CD4-positive, alpha-beta T cell treated with Interferon alpha-2 for 1 hour (primary cell): Measurements from ENCODE around the gene TAB2.

Experiments
- DNase-seq, 2 donors: peaks; one replicate each; pipeline ENCODE4 v3.0.0-alpha.2; 2020 to 2022

Gene TAB2

DNA sequence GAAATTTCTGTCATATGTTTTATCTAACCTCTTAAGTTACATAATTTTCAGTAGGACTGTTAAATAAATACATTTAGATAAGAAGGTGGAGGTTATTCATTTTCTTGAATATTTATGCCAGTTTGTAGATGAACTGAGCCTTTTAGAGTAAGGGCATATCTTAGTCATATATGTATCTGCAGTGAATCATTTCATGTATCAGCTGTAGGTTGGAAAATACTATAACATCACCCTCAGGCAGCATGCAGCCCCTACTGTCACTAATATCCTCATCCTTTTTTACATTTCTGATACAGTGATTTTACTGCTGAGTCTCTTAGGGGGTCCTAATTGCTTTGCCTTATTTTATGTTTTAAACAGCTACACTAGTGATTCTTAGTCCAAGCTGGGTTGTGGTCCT, 63.0 kb downstream of the TAB2 start:
- no peak for DNase-seq

GRCh38 chr6:149383371-149383770, 65.9 kb downstream of the TAB2 start:
- DNase-seq = no peak

GRCh38 chr6:149384464-149384863, 67.0 kb downstream of the TAB2 start:
- no peak for DNase-seq

- peak in 1 of 2 donors; percentile 13 for DNase-seq
Measured at GRCh38 chr6:149385998-149386646, 68.6 kb downstream of the TAB2 start.

DNA sequence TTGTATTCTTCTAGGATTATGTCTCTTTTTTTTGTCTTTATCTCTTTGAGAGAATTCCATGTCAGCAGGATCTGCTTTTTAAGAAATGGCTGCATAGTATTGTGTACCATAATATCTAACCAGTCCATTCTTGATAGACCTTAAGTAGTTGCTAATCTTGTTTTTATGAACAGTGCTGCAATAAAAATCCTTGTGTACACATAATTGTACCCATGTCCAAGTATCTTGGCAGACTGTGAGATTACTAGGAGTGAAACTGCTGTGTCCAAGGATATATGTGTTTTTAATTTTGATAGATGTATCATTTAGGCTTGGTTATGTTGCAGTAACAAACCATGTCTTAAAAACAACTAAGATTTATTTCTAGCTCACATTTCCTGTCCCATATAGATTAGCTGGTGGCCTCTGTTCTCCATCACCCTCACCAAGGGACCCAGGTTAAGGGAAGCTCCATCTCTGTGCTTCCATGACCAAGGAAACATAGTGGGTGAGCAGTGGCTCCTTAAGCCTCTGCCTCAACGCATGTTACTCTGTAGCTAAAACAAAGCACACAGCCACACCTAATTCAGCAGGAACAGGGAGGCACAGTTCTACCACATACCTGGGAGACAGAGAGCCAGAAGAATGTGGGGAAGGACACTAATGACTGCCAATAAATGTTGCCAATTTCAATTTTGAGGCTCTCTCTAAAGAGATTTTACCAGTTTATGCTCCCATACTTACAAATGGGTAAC, 70.4 kb downstream of the TAB2 start:
- DNase-seq = no peak

GRCh38 chr6:149389509-149390297, 72.2 kb downstream of the TAB2 start:
- no peak for DNase-seq

GRCh38 chr6:149392093-149392492, 74.6 kb downstream of the TAB2 start:
- no peak for DNase-seq

DNA sequence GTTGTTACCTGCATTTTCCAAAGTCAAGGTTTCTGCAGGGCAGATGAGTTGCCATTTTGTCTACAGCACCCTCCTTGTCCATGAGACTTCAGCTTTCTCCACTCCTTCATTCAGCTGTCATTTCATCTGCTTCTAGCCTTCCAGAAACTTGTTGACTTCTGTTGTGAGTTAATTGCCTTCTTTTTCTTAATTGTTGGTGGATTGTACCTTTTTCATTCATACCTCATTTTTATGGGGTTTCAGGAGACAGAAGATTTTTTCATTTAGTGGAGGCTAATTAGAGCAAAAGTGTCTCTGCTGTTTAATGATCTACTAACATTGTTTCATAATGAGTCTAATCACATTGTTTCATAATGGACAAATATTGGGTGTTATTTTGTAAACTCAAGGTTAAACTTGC, 75.0 kb downstream of the TAB2 start:
- DNase-seq = no peak

DNA sequence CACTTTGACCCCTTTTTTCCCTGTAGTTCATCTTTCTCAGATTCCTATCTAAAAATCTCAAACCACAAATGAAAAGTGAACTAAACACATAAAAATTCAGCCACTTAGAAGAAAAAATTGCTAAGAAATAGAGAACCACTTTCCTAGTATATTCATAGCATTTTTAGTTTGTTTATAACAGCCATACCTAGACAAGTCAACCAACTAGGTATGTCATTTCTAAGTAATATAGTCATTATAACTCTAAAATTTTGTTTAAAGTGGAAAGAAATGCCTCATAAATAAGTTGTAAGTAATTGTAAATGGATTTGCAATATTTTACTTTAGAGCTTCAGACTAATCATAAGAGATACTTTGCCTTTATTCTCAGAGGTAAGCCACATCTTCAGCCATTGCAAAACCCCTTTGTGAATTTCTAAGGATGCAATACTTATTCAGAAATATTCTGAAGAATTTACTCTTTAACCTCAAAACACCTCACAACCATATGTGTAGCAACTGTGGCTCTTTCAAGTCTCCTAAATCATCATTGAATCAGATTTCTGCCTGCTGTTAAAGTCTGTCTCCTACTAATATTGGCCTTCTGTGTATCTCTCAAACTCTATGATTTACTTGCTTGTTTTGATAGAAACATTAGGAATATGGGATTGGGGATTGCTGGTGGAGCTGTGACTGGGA, 75.6 kb downstream of the TAB2 start:
- no peak for DNase-seq

DNA sequence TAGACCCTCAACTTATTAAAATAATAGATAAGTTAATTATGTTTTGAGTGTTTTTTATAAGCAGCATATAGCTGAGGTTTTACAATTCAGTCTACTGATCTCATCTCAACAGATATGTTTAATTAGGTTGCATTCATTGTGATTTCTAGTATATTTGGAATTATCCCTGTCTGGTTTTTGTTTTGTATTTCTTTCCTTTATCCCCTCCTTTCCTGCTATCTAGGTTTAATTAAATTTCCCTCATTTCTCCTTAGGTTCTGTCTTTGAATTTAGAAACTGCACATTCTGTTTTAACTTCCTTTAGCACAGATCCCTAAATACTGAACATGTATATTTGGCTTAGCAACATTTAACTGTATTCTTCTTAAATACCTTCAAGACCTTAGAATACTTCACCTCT, 77.7 kb downstream of the TAB2 start:
- DNase-seq = no peak

DNA sequence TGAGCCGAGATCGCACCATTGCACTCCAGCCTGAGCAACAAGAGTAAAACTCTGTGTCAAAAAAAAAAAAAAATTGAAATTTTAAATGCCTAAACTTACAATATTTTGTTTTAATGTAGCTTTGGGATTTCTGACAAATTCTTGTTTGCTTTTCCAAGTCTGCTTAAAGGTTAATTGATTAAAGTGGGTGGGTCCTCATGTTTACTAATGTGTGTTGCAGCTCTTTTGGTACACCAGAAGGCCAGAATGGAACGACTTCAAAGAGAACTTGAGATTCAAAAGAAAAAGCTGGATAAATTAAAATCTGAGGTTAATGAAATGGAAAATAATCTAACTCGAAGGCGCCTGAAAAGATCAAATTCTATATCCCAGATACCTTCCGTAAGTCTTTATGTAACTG, 79.9 kb downstream of the TAB2 start:
- DNase-seq = no peak

GRCh38 chr6:149400050-149400449, 82.5 kb downstream of the TAB2 start, which contains the start of gene SUMO4:
Gene SUMO4 (plus strand): TSS chr6:149400262. CDS start chr6:149400392, 130 bp downstream.
- DNase-seq = no peak

DNA sequence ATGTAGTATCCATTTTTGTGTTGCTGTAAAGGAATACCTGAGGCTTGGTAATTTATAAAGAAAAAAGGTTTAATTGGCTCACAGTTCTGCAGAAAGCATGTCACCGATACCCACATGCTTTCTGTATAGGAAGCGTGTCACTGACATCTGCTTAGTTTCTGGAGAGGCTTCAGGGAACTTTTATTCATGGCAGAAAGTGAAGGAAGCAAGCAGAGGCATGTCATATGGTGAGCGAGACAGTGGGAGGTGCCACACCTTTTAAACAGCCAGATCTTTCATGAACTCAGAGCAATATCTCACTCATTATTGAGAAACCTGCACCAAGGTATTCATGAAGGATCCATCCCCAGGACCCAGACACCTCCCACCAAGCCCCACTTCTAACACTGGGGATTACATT, 86.0 kb downstream of the TAB2 start:
- no peak for DNase-seq

GRCh38 chr6:149405823-149406765, 88.6 kb downstream of the TAB2 start:
- DNase-seq = no peak

DNA sequence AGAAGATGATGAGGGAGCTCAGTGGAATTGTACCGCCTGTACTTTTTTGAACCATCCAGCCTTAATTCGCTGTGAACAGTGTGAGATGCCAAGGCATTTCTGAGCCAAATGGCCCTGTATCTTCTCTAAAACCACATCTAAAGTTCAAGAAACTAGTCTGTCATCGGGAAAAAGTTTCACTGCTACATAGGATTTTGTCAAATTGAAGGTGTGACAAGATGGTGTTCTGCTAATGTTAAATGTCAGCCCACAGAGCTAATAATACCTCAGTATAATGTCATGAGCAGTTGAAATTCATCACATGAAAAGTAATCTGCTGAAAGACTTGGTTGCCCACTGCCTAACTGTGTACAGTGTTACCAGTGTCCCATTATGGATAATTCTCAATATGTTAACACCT, 92.1 kb downstream of the TAB2 start:
- DNase-seq = no peak

- no peak for DNase-seq
Measured at GRCh38 chr6:149410557-149410956, 93.0 kb downstream of the TAB2 start.

DNA sequence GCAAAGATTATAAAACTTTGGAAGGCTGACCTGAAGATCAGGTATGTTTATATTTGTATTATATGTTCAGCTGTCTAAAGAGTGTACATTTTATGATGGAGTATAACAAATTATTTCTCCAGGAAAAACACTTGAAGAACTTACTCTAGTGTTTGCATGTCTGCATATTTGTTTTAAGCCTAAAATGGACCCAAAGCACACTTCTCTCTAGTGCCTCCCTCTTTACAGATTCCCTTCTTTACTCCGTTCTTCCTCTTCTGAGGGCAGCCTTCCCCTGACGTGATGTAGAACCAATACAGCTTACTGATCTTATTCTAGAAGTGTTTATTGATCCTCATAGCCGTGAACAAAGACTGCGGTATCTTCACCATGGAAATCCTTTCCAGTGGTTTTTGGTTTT, 96.5 kb downstream of the TAB2 start:
- DNase-seq = no peak

DNA sequence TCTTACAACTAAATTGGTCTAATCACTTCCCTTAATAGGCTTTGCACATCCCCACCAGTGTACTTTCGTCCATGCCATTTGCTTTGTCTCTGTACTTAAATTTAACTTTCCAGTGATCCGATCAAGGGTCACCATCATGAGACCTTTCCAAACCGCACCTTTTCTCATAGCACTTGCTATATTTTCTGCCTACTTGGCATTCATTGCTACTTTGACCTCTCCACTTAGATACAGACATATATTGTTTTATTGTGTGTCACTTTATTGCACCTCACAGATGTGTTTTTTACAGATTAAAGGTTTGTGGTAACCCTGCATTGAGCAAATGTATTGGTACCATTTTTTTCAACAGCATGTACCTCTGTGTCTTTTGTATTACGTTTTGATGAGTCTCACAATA, 97.3 kb downstream of the TAB2 start:
- no peak for DNase-seq

DNA sequence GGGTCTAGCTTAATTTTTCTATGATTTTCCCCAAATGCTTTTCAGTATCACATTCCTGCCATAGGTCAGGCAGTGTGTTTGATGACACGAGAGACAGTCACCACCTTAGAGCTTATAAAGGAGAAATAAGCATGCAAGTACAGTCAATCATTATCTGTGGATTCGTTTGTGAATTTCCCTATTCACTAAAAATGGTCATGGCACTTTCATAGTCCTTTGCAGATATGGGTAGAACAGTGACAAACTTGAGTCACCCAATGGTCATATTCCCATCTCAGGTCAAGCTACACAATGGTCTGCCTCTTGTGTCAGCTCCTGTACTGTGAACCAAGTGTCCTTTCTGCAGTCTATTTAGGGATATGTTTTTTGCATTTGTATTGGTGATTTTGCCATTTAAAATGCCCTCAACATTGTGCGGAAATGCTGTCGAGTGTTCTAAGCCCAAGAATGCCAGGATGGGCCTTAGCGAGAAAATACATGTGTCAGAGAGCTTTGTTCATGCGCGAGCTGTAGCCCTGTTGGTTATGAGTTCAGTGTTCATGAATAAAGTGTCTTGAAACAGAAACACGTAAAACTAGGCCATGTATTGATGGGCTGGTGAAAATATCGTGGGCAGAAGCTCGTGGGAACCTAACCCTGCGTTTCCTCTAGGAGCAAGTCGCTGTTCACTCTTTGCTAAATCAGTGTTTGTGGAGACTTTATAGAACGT, 102.3 kb downstream of the TAB2 start:
- DNase-seq = no peak

DNA sequence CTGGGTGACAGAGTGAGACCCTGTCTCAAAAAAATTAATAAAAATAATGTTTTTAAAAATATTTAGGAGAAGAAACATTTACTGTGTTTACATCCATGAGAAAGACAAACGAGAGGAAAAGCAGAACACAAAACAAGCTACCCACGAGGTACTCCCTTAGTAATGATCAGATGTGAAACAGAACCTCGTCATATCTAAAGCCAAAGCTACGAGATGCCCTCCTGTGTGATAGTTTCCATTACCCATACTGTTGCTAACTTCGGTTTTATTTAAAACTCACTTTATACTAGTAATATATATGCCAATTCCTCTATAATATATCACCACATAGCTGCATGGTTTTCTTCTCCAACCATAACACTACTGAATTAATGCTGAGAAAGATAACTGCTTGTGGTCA, 103.6 kb downstream of the TAB2 start:
- no peak for DNase-seq

DNA sequence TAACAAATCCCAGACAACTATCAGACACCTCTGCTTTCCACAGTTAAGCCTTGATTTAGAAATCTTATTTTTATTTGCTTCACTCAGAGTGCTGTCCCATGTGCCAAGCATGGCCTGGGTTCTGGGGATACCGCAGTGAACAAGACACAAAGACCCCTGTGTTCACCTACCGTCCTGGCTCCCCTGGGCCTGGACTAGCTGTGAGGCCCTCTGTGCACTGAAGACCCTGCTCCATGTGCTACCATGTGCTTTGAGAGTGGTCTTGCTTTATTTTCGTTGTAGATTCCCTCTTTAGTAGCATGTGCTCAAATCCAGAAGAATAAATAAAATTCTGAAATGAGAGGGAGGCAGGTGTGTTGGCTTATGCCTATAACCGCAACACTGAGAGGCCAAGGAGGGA, 105.1 kb downstream of the TAB2 start:
- no peak for DNase-seq
